ENCODE data around the gene THRA.

Gene THRA

DNA sequence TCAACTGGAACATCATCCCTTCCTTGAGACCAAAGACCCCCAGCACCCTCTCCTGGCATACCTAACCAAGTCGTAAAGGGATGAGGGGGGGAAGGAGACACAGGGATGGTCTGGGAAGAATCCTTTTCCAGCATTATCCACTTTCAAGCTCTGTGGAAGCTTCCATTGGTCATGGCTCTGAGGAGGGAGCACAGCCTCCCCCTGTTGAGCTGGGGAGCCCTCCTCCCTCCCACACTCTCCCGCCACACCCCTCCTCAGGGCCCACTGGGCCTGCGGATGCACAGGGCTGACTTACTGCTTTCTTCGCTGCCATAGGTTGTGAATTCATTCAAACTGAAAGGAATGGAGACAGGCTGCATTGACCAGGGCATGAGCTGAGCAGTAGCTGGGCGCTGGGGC, 35.2 kb upstream of the THRA start:
- DNase-seq: no peak

DNA sequence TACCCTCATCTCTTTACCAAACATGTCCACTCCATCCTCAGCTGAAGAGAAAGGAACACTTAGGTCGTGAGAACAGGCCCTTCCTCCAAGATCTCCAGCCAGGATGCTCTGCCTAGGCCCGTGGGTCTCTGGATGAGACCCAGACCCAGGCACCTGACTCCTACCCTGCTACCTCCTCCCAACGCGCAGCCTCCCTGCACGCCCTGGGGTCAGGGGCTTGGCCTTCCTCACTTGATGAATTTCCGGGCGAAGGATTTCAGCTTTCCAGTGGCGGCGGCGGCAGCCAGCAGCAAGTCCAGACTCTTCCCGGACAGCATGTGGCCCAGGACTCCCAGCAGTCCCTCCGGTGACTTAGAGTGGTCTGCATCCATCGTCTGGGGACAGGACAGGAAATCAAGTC, 34.2 kb upstream of the THRA start:
- DNase-seq: no peak

DNA sequence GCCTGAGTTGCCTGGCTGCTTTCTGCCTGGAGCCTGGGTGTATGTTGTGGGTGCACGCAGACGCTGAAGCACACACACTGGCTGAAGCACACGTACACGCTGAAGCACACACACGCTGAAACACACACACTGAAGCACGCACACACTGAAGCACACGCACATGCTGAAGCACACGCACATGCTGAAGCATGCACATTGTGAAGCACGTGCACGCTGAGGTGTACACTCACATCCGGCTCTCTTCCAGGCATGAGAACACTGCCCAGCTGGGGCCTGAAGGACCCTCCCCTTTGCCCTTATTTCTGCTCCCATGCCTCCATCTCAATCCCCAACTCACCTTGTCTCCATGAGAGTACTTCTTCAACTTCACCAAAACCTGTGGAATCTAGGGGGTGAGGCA, 31.1 kb upstream of the THRA start:
- no peak for DNase-seq

DNA sequence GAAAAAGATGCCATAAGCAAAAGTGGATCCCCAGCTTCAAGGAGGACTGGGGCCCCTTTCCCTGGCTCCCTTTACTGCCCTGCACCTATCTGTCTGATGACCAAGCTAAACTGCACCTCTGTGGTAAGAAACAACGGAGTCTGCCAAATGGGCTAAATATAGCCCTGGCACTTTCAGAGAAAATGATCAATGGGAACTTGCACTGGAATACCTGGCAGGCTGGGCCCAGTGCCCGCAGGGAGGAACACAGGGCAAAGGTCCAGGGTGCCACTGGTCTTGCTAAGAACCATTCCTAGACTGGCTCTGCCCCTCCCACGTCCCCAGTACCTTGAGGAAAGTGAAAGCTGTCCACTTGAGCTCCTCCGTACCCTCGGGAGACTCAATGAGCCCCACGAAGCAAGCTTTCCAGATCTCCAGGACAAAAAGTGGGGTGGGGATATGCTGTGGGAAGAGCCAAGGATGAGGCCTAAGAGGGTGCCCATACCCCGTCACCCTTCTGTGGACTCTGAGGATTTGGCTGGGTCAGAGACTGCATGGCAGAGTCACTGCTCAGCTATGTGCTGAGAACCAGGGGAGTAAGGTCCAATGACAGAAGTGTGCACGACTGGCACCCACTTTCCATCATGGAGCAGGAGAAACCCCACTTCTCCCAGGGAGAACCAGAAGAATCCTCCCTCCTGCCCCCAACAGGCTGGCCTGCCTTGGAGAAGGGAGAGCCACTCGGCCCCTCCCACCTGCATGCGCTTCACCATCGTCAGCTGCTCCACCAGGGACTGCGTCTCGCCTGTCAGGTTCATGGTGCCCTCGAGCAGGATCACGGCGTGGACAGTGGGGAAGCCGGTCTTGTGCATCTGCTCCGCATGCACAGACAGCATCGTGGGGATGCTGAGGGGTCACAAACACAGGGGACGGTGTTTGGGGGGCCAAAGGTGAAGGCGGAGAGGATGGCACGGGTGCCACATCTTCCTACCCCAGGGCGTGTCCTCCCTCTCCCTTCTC, 30.1 kb upstream of the THRA start:
- DNase-seq: no peak

DNA sequence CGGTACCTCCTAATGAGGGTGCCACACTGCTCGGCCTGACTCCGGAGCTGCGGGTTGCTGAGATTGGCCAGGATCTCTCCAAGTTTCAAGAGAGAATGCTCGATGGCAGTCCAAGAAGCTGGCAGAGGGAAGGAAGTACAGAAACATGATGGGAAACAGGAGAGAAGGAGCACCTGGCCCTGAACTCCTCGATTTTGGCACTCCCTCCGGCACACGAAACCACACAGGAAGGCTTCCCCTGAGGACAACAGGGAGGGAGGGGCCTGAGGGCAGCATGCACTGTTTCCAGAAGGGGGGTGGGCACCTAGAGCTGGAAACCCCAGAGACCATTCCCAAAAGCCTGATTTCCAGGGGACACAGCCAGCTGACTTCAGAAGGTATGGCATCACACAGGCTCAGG, 29.4 kb upstream of the THRA start:
- DNase-seq: no peak

DNA sequence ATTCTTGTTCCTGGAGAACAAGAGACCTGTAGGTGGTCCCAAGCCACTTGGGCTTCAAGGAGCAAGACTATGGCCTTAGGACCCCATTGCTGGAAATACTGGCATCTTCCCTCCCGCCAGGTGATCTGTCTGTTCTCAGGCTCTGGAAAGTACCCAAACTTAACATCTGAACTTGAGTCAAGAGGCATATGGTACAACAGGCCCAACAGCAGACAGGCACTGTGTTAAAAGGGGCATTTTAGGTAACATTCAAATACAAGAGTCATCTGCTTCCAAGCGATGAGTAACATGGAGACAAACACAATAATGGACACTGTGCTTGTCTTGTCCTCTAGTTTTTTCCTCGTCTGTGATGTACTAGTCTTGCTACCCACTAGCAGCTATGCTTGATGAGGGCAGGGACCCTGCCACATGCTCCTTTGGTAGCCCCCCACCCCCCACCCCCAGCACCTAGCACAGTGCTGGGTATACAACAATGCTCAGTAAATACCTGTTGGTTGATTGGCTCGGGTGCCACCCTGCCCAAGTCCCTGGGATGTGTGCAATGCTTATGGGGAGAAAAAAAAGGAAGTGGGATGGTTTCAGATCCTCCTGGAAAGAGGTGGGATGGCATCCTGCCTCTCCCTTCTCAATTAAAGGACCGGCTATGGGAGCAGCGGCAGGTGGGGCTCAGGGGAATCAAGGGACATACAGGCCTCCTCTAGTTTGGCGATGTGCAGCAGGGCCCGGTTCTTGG, 28.2 kb upstream of the THRA start:
- DNase-seq: no peak

DNA sequence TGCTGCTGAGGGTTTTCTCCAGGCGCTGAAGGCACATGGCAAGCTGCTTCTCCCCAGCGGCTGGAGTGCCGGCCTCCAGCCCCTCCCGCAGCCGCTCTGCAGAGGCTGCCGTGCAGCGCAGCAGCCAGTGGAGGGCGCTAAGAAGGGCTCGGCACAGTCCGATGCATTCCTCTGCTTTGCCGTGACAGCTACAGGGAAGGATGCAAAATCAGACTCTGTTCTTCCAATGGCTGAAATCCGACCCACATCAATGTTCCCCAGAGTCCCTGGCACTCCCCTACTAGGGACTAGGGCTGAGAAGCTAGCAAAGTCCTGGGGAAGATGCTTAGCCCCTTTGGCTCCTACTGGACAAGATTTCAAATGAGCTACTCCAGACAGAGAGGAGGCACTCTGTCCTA, 27.6 kb upstream of the THRA start:
- no peak for DNase-seq

DNA sequence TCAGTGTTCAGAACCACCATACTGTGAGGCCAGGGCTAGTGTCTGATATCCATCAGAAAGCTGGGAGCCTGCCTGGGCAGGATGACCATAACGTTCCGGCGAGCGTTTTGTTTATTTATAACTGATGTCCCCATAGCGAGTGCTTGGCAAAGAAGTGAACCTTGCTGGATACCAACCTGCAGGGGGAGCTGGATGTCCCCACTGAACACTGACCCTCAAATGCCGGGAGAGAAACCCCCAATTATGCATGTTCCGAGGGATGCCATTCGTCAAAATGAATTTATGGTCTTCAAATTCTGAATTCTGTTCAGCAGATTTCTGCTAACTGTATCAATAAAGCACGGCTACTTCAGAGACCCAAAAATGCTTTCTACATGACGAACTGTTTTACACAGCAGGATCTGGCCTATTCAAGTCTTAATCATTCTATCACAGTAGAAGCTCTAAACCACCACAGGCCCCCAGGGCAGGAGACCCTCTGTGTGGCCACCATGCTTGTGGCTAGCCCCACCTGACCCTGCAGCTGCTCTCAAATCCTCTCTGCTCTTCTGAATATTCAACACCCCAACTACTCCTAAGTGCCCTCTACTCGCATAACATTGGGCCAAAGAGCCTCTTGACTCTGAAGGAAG, 23.8 kb upstream of the THRA start:
- DNase-seq: no peak

DNA sequence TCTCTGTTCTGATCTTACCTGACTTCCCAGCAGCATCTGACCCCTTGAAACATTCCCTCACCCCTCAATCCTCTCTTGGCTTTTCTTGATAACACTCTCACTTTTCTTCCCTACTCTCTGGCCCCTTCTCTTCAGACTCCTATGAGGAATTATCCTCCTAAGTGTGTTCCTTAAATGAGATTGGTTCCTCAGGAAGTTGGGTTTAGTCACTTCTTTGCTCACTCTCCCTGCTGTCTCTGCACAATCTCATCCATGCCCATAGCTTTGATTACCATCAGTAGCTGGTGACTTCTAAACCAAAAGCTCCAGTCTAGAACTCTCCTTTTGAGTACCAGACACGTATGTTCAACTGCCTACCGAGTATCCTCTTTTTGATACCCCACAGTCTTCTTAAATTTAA, 21.6 kb upstream of the THRA start:
- DNase-seq: no peak

DNA sequence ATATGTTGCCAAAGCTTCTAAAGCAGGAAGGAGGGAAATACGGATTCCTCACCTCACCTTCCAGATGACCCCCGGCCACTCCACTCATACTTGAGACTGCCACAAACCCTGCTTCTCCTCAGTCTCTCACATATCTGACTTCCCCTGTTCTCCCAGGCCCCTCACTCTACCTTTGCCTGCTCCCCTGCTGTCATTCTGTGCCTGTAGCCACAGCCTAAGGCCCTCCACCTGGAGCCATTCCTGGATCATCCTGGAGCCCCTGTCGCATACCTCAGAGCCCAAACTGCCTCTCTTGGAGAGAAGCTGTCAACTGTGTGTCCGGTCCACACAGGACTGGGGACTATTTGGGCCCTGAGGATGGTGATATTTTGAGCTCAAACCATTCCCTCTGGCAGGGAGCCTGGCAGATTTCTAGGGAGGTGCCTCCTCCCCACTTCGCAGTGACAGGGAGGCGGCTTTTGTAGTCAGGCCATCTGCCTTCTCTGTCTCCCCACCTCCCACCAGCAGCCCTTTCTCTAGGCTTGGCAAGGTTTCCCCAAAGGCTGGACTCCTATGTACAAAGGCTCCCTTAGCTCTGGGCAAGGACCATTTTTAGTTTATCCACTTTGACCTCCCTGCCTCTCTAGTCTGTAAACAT, 6.3 kb upstream of the THRA start:
- no peak for DNase-seq

DNA sequence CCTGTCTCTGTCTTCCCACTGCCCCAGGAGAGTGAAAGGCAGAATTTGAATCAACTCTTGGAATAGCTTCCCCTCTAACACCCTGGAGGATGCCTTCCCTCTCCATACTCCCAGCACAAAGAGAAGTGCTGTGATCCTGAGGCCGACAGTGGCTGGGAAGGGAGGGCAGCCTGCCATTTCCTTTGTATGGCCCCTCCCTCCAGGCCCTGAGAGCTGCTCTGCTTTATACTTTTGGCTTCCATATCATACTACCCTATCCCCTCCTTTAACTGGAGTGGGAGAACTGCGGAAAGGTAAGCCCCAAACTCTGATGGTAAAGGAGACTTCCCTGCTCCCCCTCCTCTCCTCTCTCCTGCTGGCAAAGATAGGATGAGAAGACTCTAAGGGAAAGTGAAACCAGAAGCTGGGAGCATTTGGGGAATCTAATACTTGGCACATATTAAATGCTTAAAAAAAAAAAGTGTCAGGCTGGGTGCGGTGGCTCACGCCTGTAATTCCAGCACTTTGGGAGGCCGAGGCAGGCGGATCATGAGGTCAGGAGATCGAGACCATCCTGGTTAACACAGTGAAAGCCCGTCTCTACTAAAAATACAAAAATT, 4.5 kb upstream of the THRA start:
- no peak for DNase-seq

DNA sequence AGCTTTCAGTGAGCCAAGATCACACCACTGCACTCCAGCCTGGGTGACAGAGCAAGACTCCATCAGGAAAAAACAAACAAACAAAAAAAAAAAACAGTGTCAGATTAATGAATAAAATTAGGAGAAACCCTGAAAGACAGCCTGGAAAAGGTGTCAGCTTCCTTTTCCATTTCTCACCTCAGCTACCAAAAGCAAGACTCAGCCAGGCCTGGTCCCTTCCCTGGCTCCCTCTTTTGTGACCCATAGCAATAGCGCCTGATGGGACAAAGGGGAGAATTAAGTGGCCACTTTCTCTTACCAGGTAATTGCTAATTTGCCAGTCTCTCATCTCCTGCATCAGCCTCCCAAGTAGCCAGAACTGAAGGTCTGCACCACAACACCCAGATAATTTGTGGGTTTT, 3.9 kb upstream of the THRA start:
- DNase-seq: no peak

DNA sequence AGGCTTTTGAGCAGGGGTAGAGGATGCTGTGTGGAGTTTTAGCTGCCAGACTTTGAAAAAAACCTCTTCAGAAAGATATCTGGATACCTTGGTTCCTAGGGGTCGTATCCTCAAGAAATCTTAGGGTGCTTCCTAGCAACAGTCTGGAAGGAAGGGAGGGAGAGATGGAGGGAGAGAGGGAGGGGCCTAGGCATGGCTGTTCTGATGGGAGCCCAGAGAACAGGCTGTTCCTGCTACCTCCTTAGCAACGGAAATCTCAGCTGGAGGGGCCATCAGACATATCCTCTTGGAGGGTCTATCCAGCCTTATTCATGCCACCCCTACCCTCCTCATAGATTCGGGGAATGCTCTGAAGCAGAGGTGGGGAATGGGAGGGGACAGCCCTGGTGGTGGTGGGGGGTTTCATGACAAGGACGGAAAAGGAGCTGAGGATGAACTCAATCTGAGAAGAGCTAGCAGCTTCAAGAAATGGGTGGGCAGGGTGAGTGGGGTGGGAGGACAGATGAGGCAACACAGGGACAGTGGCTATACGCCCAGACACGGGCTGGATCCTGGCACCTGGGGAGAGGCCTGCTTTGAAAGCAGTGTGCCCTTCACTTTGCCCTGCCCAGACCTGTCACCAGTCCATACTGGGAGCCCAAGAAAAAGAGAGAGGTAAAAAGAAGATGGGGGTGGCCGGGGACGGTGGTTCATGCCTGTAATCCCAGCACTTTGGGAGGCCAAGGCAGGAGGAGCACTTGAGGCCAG, 2.9 kb upstream of the THRA start:
- DNase-seq: no peak

DNA sequence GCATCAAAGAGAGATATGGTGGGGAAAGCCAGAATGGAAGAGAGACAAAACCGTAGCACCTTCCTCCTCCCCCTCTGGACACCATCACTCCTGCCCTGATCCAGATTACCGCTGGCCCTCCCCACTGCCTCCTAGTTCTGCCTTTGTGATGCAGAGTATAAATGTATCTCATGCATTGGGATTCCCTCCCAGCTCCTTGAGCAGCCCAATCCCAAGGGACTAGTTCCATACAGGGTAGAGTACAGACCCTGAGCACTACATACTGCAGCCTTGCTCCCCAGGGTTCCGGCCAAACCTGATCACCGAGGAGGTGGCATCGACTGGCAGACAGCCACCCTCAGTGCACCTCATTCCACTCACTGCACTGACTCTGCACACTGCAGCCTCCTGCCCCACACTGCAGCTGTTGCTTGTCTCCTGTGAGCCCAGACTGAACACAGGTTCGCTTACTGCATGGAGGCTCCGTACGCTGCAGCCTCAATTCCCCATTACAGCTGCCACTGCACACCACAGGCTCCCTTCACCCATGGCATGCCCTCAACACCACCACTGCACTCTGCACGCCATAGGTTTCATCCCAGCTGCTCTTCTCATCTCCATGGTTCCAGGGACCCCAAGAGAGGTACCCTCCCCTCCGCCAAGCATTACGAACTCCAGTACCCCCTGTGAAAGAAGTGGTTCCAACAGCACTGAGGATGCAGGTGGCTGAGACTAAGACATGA, 1.7 kb upstream of the THRA start:
- DNase-seq: no peak

DNA sequence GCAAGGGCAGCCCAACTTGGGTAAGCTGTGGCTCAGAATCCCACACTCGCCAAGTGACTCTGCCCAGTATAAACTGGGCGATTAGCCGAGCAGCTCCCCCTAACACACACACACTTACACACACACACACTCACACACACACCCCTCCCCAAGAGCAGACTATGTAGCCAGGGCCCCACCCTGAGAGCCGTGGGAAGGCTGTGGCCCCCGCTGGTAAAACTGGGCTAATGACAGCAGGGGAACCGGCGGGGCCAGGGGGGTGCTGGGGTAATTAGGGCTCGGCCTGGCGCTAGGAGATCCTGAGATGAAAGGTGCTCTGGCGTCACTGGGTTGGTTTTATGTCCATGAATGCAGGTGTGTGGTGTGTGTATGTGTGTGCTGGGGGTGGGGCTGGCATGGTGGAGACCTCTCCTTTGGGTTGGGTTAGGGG, 1.1 kb upstream of the THRA start:
- no peak for DNase-seq

DNA sequence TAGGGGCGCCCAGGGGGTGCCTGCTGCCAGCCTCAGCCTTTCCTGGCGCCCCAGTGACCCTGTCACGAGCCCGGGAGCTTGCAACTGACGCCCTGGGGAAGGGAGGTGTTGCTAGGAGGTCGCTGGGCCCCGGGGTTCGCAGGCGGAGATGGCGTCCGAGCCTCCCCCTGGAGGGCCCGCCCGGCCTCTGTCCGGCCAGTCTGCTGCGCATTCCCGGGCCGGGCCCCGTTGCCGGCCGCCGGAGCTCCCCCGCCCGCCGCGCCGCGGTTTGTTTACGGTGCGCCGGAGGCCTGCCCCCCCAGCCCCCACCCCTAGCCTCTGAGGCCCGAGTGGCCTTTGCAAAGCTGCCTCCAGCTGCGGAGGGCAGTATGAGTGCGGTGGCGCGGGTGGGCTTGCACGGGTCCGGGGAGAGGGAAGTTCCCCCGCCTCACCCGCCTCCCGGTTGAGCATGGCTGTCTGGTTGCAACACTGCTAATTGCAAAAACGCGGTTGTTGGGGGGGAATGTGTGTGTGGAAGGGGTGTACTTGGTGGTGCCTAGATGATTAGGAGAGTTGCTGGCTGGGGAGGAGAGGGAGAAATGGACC, 514 bp downstream of the THRA start:
- DNase-seq: no peak

DNA sequence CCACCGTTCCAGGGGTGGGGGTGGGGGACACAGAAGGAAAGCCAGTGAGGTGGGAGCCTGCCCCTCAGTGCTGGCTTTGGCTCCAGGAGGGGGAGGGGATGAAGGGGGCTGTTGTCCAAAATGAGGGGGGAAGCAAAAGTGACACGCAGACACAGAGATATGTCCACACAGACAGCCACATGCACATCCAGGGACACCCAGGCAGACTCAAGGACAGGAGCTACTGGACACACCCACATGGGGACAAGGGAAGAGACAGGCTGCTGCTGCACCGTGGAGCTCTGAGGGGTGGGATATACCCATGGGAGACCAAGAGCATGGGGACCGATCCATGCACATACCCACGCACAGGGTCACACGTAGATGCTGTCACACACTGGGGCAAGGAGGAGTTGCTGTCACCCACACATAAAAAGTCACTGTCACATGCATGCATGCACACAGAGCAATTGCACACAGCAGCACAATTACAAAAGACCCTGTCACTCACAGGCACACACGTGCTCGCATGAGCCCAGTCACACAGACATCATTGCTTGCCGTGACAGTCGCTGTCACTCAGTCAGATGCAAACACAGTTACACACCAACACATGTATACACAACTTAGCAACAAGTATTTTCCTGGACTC, 1.3 kb downstream of the THRA start:
- peak; percentile 28 for DNase-seq

DNA sequence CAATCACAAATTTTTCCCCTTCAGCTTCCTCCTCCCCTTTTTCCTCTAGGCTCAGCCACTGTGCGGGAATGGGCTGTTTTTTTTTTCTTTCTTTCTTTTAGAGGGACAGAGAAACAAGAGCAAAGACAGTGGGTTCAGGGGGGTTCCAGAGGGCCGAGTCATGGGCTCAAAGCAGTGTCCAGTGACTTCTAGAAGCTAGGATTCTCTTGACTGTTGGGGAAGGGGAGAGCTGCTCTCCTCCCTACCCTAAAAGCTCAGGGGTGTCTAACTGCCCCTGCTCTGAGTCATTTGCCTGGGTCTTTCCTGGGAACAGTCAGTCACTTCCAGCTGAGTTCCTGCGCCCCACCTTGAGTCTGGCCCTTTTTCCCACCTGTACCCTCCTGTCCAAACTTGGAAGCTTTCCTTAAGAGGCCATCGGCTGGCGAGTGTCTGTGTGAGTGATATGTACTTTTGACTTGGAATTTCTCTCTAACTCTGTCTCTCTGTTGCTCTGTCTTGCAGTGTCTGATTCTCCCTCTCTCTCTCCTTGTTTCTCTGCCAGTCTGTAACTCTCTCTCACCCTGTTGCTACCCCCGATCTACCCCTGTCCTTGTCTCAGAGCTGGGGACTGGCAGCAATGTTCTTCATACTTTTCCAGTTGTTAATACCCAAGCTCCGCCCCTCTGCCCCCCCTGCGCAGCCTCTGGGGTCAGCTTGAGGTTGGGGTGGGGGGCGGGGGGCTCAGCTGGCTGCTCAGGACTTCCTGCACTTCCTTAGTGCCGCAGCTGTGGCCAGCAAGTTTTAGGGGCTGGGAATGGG, 2.4 kb downstream of the THRA start:
- no peak for DNase-seq

DNA sequence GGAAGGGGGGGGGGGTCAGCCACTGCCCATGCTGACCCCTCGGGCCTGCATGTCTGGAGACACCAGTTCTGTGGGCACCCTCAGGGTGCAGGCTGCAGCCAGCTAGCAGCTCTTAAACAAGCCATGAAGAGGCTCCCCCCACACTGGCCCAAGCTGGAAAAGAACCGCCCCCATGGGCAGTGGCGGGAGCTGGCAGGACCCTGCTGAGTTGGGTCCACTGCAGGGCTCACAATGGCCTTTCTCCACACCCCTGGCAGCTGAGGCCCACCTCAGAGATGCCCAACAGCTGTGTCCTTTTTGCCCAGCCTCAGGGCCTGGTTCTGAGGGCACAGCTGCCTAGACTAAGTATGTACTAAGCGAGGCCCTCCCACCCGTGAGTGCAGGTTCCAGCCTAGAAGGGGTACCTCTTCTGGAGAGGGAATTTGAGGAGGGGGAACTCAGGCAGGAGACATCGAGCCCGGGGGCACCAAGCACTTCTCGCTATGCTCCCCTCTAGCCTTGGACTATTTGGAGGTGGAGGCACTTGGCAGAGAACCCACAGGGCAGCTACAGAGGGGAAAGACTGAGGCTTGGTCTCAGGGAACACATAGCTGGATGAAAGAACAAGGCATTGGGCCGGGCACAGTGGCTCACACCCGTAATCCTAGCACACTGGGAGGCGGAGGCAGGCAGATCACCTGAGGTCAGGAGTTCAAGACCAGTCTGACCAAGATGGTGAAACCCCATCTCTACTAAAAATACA, 3.2 kb downstream of the THRA start:
- DNase-seq: no peak

All from stimulated activated CD4-positive, alpha-beta T cell treated with anti-CD3 and anti-CD28 coated beads, Interleukin-1b, Interleukin-23, amount 100 ng/mL, for 48 hours (primary cell).